Activated effector memory CD4-positive, alpha-beta T cell treated with Interleukin-2 at 50 U/mL for 16 hours (primary cell): Measurements from ENCODE around the gene PSEN2.

Experiments
- DNase-seq: peaks from one replicate; pipeline ENCODE4 v3.0.0-alpha.2; 2020

The PSEN2 gene

GRCh38 chr1:226867461-226868054, 2.9 kb upstream of the PSEN2 start:
- DNase-seq, result no peak

- DNase-seq, result no peak
Measured at GRCh38 chr1:226868726-226869125, 1.7 kb upstream of the PSEN2 start.

DNA sequence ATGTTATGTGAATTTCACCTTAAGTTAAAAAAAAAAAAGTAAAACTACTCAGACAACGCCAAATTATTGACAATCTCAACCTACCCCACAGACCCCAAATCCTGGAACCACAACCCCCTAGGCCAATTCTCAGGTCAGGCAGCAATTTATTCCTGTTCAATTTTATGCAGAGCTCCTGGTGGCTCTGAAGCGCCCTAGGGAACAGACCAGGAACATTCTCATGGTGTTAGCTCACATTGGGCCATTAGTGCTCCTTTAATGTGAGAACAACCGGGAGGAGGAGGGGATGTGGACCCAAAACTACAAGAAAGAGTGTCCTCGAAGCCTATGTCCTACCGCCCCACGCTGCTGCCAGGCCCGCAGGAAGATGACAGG, 403 bp upstream of the PSEN2 start:
- DNase-seq, result no peak

DNA sequence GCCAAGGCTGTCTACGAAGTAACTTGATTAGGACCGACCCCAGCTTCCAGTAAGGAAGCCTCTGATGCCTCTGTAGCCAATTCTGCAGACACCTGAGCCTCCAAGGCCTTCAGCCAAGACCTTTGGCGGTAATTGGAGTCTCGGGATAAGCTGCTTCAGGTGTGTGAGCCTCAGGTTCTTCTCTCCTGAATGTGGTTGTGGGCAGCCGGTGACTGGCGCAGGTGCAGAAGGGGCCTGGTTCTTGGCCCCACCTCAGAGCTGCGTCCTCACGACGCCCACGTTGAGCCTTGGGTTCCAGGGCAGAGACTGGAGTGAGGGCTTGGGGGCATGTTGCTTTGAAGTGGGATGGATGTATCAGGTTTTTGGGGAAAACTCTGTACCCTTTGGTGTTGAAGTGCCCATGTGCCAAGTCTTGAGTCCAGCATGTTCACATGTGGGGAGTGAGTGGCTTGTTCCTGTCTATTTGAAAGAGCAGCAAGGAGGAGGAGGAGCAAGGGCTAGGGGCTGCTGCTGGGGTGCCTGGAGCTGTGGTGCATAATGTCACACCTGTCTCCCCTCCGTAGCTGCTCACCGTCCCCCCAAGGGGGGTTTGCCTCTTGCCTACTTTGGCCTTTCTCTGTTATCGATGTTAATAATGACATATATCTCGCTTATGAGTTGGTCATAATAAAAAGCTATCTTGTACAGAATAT, 1.4 kb downstream of the PSEN2 start:
- no peak for DNase-seq

- DNase-seq, result no peak
Measured at GRCh38 chr1:226872437-226872836, 2.0 kb downstream of the PSEN2 start.

DNA sequence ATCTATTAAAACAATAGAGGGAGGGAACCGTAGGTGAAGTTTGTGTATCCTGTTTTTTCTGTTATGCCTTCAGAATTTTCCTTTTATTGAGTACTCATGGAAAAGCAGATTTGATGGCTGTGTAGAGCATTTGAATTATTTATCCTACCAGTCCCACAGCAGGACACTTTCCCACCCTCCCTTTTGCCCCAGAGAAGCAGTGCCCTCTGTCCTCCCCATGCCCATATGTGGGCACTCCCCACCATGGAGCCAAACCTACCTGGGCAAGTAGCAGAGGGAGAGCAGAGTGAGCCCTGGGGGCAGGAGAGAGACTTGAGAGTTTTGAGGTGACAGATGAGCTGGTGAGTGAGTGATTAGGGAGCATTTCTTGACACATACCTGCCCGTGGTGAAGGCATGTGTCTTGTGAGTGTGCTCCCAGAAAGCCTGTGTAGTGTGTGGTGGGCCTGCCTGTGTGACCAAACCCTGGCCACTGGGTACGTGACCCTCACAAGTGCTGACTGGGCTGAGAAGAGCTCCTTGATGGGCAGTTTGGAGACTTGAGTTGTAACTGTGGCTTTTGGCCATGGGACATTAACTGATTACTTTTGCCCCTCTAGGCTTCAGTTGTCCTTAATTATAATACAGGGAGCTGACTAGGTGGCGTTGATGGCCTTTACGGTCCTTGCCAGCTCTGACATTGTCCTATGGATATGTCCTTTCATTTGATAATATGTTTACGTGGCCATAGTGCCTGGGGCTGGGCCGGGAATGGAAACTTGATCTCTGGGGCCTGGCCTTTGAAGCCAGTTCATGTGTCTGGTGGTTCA, 3.6 kb downstream of the PSEN2 start:
- no peak for DNase-seq

GRCh38 chr1:226874579-226875425, 4.4 kb downstream of the PSEN2 start:
- DNase-seq, result no peak

GRCh38 chr1:226875641-226876295, 5.4 kb downstream of the PSEN2 start:
- no peak for DNase-seq

DNA sequence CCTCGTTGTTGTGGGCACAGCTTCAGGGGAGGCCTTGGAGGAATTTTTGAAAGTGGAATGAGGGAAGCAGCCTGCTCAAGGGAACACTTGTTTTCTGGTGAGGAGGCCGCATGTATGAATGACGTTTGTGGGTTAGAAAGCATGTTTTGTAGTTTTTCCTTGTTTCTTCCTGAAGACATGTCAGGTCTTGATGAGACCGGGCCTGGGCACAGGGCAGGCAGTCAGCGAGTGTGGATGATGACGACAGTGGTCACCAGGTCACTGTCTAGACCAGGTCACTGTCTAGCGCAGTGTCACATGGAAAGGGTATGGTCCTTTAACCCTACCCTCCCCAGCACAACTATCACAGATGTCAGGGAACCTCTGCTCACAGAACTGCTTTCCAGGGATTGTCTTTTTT, 7.3 kb downstream of the PSEN2 start:
- no peak for DNase-seq

GRCh38 chr1:226880372-226881287, 10.2 kb downstream of the PSEN2 start:
- no peak for DNase-seq

DNA sequence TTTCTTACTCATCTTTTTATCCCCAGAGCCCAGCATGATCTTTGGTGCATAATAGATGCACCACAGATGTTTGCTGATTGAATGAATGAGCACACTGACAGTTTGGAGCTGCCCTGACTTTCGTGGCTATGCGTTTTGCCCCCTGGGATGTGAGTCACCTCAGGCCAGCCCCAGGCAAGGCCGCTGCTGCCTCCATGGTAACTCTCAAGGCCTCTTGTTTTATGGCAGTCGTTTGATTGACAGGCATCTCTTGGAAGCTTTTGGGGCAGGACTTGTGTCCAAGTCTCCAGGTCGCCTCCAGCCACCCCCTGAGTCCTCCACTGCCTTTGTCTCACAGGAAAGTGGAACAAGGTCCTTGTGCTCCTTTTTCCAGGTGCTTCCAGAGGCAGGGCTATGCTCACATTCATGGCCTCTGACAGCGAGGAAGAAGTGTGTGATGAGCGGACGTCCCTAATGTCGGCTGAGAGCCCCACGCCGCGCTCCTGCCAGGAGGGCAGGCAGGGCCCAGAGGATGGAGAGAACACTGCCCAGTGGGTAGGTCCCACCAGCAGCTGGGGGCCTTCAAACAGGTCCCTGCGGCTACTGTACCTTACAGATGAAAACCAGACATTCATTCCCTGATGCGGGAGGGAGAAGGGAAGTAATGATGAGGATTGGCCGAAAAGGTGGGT, 11.2 kb downstream of the PSEN2 start:
- DNase-seq, result no peak

DNA sequence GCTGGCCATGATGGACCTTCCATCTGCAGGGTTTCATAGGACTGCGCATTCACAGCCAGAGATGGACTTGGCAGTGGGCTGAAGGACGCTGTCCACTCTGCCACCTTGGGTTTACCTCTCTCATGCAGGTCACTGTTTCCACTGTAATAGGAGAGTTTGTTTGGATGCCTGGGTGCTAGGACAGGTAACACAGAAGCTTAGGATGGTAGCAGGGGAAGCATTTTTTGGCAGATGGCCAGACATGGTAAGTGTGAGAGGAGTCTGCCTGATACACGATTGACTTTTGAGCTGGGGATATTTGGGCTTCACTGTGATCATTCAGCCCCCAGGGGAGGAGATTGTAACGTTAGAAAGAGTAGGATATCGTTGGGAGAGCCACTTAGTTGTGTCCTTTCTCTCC, 11.8 kb downstream of the PSEN2 start:
- DNase-seq, result no peak

GRCh38 chr1:226882631-226883409, 12.4 kb downstream of the PSEN2 start:
- no peak for DNase-seq

DNA sequence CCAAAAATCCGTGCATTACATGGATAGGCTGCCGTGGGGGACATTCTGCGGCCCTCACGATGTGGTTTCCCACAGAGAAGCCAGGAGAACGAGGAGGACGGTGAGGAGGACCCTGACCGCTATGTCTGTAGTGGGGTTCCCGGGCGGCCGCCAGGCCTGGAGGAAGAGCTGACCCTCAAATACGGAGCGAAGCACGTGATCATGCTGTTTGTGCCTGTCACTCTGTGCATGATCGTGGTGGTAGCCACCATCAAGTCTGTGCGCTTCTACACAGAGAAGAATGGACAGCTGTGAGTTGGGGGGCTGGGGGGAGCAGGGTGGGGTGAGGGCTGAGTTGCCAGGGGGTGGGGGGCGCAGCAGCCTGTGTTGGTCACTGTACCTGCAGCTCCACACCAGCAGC, 13.2 kb downstream of the PSEN2 start:
- DNase-seq, result no peak

DNA sequence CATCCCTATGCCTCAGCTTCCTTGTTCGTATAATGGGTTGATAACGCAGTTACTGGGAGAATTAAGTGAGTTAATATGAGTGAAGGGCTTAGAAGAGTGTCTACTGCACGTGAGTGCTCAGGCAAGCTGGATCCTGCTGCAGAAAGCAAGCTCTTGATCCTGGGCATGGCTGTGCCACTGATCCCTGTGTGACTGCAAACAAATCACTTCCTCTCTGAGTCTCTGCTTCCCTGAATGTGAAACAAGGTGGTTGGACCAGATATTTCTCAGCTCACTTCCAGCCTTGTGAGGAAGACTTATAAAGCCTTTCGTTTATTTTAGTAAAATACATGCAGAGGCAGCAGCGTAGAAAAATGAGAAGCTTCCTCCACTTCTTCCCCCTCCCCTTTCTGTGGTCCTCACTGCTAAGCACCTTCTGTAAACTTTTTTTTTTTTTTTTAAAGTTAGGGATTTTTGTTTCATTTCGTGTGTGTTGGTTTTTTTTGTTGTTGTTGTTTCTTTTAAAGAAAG, 13.8 kb downstream of the PSEN2 start:
- DNase-seq, result no peak

GRCh38 chr1:226884966-226885820, 14.8 kb downstream of the PSEN2 start:
- no peak for DNase-seq

DNA sequence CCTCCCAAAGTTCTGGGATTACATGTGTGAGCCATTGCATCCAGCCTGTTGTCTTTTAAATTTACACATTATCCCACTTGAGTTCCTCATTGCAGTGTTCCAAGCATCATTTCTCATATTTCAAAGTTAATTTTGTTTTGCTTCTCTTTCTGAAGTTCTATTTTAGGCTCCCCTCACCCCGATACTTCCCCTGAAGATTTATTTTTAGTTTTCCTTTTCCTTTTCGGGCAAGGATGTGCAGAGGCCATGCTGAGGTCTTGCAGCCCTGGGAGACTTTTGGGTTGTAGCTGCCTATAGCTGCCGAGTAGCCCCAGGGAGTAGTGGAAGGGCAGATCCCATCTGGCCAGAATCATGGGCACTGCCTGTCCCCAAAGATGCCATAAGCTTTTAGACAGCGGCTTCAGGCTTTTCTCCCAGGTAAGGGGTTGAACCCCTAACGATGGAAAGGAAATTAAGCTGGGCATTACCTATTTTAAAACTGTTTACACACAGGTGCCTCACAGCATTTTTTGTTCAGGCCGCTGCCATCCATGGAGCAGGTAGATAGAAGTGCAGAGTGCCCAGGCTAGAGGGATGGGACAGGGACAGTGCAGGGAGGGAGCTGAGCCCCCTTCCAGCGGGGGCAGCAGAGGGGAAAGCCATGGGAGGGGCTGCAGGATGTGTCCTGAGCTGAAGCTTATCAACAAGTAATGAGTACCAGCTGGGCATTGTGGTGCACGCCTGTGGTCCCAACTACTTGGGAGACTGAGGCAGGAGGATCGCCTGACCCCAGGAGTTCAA, 15.9 kb downstream of the PSEN2 start:
- no peak for DNase-seq

DNA sequence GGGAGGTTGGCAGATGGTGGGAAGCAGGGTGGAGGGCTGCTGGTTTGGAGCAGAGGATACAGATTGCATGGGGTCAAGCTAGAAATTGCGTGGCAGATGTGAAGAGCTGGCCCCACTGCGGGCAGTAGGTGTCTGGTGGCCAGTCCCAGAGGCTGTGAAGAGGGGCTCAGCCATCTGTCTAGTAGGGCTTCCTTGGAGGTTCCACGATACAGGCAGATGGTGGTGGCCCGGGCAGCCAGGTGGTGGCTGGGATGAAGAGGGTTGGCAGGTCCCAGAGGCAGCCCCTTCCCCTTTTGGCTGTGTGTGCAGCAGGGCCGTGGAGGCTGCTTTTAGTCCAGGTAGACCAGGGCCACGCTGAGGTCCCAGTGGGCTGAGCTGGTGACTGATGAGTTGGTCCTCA, 16.6 kb downstream of the PSEN2 start:
- no peak for DNase-seq
